ENCODE measurements around the gene KCNH5.

KCNH5 gene

GRCh38 chr14:63045234-63045611 is at the start of gene KCNH5:
KCNH5 (minus strand) TSS chr14:63045458; CDS start chr14:63045186, 272 bp downstream.
- no peak for TF ChIP-seq CTCF (IDR thresholded peaks at IDR 0.05; ENCODE audit: low read depth, low read length, missing control alignments)
- no peak within 1 kb of the TSS for H3K4me3 ChIP-seq (ENCODE audit: low read depth, low read length)
- no peak for DNase-seq (ENCODE audit: low read depth)

- no peak for DNase-seq (ENCODE audit: low read depth)
- TF ChIP-seq CTCF (IDR thresholded peaks at IDR 0.05; ENCODE audit: low read depth, low read length, missing control alignments): peak; percentile 23
- H3K4me3 ChIP-seq (ENCODE audit: low read depth, low read length): no peak overlapping the region
Measured at GRCh38 chr14:63091394-63091996, 46.2 kb upstream of the KCNH5 start.

GRCh38 chr14:63088865-63089264 is 43.6 kb upstream of the KCNH5 start:
- DNase-seq (ENCODE audit: low read depth): no peak
- no peak for TF ChIP-seq CTCF (IDR thresholded peaks at IDR 0.05; ENCODE audit: low read depth, low read length, missing control alignments)
- no peak overlapping the region for H3K4me3 ChIP-seq (ENCODE audit: low read depth, low read length)

GRCh38 chr14:63078569-63078968 is 33.3 kb upstream of the KCNH5 start:
- H3K4me3 ChIP-seq (ENCODE audit: low read depth, low read length): no peak overlapping the region
- no peak for DNase-seq (ENCODE audit: low read depth)
- no peak for TF ChIP-seq CTCF (IDR thresholded peaks at IDR 0.05; ENCODE audit: low read depth, low read length, missing control alignments)

GRCh38 chr14:63076488-63076887 is 31.2 kb upstream of the KCNH5 start:
- no peak overlapping the region for H3K4me3 ChIP-seq (ENCODE audit: low read depth, low read length)
- no peak for TF ChIP-seq CTCF (IDR thresholded peaks at IDR 0.05; ENCODE audit: low read depth, low read length, missing control alignments)
- no peak for DNase-seq (ENCODE audit: low read depth)

- DNase-seq (ENCODE audit: low read depth): no peak
- no peak for TF ChIP-seq CTCF (IDR thresholded peaks at IDR 0.05; ENCODE audit: low read depth, low read length, missing control alignments)
Measured at GRCh38 chr14:63055631-63056030, 10.4 kb upstream of the KCNH5 start.

GRCh38 chr14:63051992-63052391 is 6.7 kb upstream of the KCNH5 start:
- TF ChIP-seq CTCF (IDR thresholded peaks at IDR 0.05; ENCODE audit: low read depth, low read length, missing control alignments): no peak
- no peak for DNase-seq (ENCODE audit: low read depth)
- H3K4me3 ChIP-seq (ENCODE audit: low read depth, low read length): no peak overlapping the region

More at GRCh38 chr14:63055631-63056030, 10.4 kb upstream of the KCNH5 start:
- no peak overlapping the region for H3K4me3 ChIP-seq (ENCODE audit: low read depth, low read length)
